H1 (cell line): Measurements from ENCODE around the gene NELL1. TPM values are rescaled to one million over a fixed set of nuclear protein-coding genes. Genes with fewer than 3 reads are reported as not detected.

Source experiments
- CTCF ChIA-PET: fragments of 300-600 bp; sonication (Branson Sonifier 250); formaldehyde crosslinking; loops from one replicate; lab custom pipeline; 2021; ENCODE audit not compliant: partially characterized antibody; lab: Charles Lee
- POLR2A ChIA-PET: fragments of 300-600 bp; sonication (Branson Sonifier 250); formaldehyde crosslinking; loops from one replicate; lab custom pipeline; 2021; ENCODE audit warnings: inconsistent platforms; ENCODE audit not compliant: partially characterized antibody; lab: Charles Lee
- DNase-seq, 2 experiments: peaks; one replicate each; pipeline versions ENCODE4 v3.0.0 to v3.0.0-alpha.2; 2010 to 2022; ENCODE audit warnings: low spot score in 2 of 2, low read depth in 1 of 2, mixed read lengths in 1 of 2
- FAIRE-seq: peaks from 2 replicates; lab custom pipeline; 2011; peaks lifted over from hg19 to GRCh38; lab: Jason Lieb, UNC
- H2AFZ ChIP-seq: 2 replicates; pipeline ENCODE4 v1.8.1; 2012; ENCODE audit warnings: low read length, inconsistent platforms
- H2AK5ac ChIP-seq: 2 replicates; pipeline ENCODE4 v1.6.1; 2013; ENCODE audit warnings: low read depth, low read length
- H2BK120ac ChIP-seq: replicated peaks from 2 replicates; pipeline ENCODE3; 2013; ENCODE audit warnings: low read depth, low read length, inconsistent platforms
- H2BK12ac ChIP-seq: 2 replicates; pipeline ENCODE4 v1.6.1; 2013; ENCODE audit warnings: low read depth, low read length
- H2BK15ac ChIP-seq: 2 replicates; pipeline ENCODE4 v1.6.1; 2013; ENCODE audit warnings: low read length
- H2BK20ac ChIP-seq: 2 replicates; pipeline ENCODE4 v1.6.1; 2013; ENCODE audit warnings: low read length
- H2BK5ac ChIP-seq: 2 replicates; pipeline ENCODE4 v1.6.1; 2013; ENCODE audit warnings: low read depth, low read length
- H3K14ac ChIP-seq: 2 replicates; pipeline ENCODE4 v1.6.1; 2013; ENCODE audit warnings: inconsistent platforms; ENCODE audit not compliant: insufficient read length
- H3K18ac ChIP-seq: 2 replicates; pipeline ENCODE4 v1.6.1; 2013; ENCODE audit warnings: low read length; ENCODE audit errors: extremely low read depth
- H3K23ac ChIP-seq: 2 replicates; pipeline ENCODE4 v1.6.1; 2013; ENCODE audit warnings: inconsistent platforms; ENCODE audit not compliant: insufficient read length
- H3K23me2 ChIP-seq: 2 replicates; pipeline ENCODE4 v1.6.1; 2013; ENCODE audit warnings: low read depth, low read length
- H3K27ac ChIP-seq: 2 replicates; pipeline ENCODE4 v1.6.1; 2011; ENCODE audit warnings: low read depth, low read length, inconsistent platforms
- H3K27me3 ChIP-seq, 4 experiments: replicated peaks in 1 of 4; 1 replicate in 1 of 4; 2 replicates in 3 of 4; pipeline versions ENCODE4 v1.6.1 to v1.8.1; 2011 to 2013; ENCODE audit warnings: low read length in 3 of 4, mild to moderate bottlenecking in 3 of 4, inconsistent platforms in 2 of 4, mixed read lengths in 2 of 4, moderate library complexity in 1 of 4; ENCODE audit not compliant: control insufficient read depth in 3 of 4, insufficient read depth in 3 of 4; ENCODE audit errors: extremely low read depth in 1 of 4
- H3K36me3 ChIP-seq, 4 experiments: 2 replicates each; pipeline versions ENCODE4 v1.6.1 to v1.8.1; 2011 to 2013; ENCODE audit warnings: mild to moderate bottlenecking in 4 of 4, low read length in 3 of 4, moderate library complexity in 2 of 4, control low read depth in 1 of 4, inconsistent platforms in 1 of 4; ENCODE audit not compliant: insufficient read depth in 4 of 4, control insufficient read depth in 2 of 4
- H3K4ac ChIP-seq: replicated peaks from 2 replicates; pipeline ENCODE3; 2013; ENCODE audit warnings: low read length, low read depth, mixed read lengths, inconsistent platforms; ENCODE audit not compliant: insufficient read length
- H3K4me1 ChIP-seq, 4 experiments: replicated peaks in 1 of 4; 1 replicate in 1 of 4; 2 replicates in 3 of 4; pipeline versions ENCODE4 v1.6.1 to v1.8.1; 2011 to 2013; ENCODE audit warnings: low read length in 3 of 4, inconsistent platforms in 2 of 4, mixed read lengths in 1 of 4; ENCODE audit not compliant: insufficient read depth in 4 of 4, control insufficient read depth in 3 of 4
- H3K4me2 ChIP-seq, 2 experiments: 2 replicates each; pipeline versions ENCODE4 v1.6.1 to v1.8.1; 2011 to 2013; ENCODE audit warnings: low read depth in 2 of 2, low read length in 2 of 2, control low read depth in 1 of 2, inconsistent platforms in 1 of 2, mild to moderate bottlenecking in 1 of 2; ENCODE audit not compliant: insufficient read depth in 1 of 2
- H3K4me3 ChIP-seq, 4 experiments: fragments of 200-600, 300-600 bp in 1 of 4; sonication (generic), shearing (Covaris generic), sonication (Bioruptor Twin) in 1 of 4; 2 replicates each; pipeline versions ENCODE4 v1.5.1 to v1.8.1; 2011 to 2016; ENCODE audit warnings: low read length in 4 of 4, low read depth in 3 of 4, control low read depth in 2 of 4, inconsistent platforms in 2 of 4, mild to moderate bottlenecking in 2 of 4, mixed read lengths in 1 of 4, moderate library complexity in 1 of 4; ENCODE audit not compliant: insufficient read depth in 2 of 4; ENCODE audit errors: extremely low read depth in 1 of 4
- H3K56ac ChIP-seq: replicated peaks from 2 replicates; pipeline ENCODE3; 2013; ENCODE audit warnings: low read depth, mild to moderate bottlenecking, mixed read lengths, low read length, inconsistent platforms; ENCODE audit not compliant: insufficient read length
- H3K79me1 ChIP-seq: 2 replicates; pipeline ENCODE4 v1.6.1; 2013; ENCODE audit warnings: low read depth, low read length, control low read depth
- H3K79me2 ChIP-seq, 2 experiments: 2 replicates each; pipeline versions ENCODE4 v1.6.1 to v1.8.1; 2012 to 2013; ENCODE audit warnings: low read length in 2 of 2, mild to moderate bottlenecking in 2 of 2, inconsistent platforms in 1 of 2; ENCODE audit not compliant: insufficient read depth in 2 of 2, control insufficient read depth in 1 of 2
- H3K9ac ChIP-seq, 4 experiments: replicated peaks in 1 of 4; 1 replicate in 1 of 4; 2 replicates in 3 of 4; pipeline versions ENCODE4 v1.6.1 to v1.8.1; 2011 to 2013; ENCODE audit warnings: low read depth in 3 of 4, low read length in 3 of 4, control low read depth in 2 of 4, mild to moderate bottlenecking in 2 of 4, moderate library complexity in 2 of 4, inconsistent platforms in 1 of 4; ENCODE audit errors: extremely low read depth in 1 of 4
- H3K9me3 ChIP-seq, 2 experiments: 2 replicates each; pipeline versions ENCODE4 v1.6.1 to v1.8.1; 2012 to 2013; ENCODE audit warnings: mild to moderate bottlenecking in 2 of 2, moderate library complexity in 2 of 2, control low read depth in 1 of 2, inconsistent platforms in 1 of 2, low read depth in 1 of 2, low read length in 1 of 2, mixed read lengths in 1 of 2; ENCODE audit not compliant: insufficient read depth in 2 of 2
- H4K20me1 ChIP-seq, 2 experiments: replicated peaks in 1 of 2; 2 replicates each; pipeline versions ENCODE3 to v1.8.1; 2011 to 2013; ENCODE audit warnings: inconsistent platforms in 2 of 2, low read length in 2 of 2, mild to moderate bottlenecking in 1 of 2; ENCODE audit not compliant: insufficient read depth in 2 of 2, control insufficient read depth in 1 of 2
- H4K5ac ChIP-seq: 2 replicates; pipeline ENCODE4 v1.6.1; 2013; ENCODE audit warnings: low read length, low read depth, mixed read lengths, inconsistent platforms; ENCODE audit not compliant: insufficient read length
- H4K8ac ChIP-seq: 2 replicates; pipeline ENCODE4 v1.8.0; 2013; ENCODE audit warnings: mild to moderate bottlenecking, moderate library complexity, low read length, inconsistent platforms; ENCODE audit not compliant: insufficient read depth; ENCODE audit errors: extremely low read depth
- H4K91ac ChIP-seq: replicated peaks from 2 replicates; pipeline ENCODE3; 2013; ENCODE audit warnings: low read length, mixed read lengths, inconsistent platforms; ENCODE audit not compliant: insufficient read length
- ASH2L ChIP-seq: fragments of 200-600, 300-600 bp; sonication (generic); IDR thresholded peaks from one replicate; pipeline ENCODE4 v1.7.1; 2017; ENCODE audit warnings: low read length
- BACH1 ChIP-seq: IDR thresholded peaks from 2 replicates; pipeline ENCODE4 v1.6.1; 2012; ENCODE audit warnings: low read length, improper control_type of control experiment
- BRCA1 ChIP-seq: IDR thresholded peaks from 2 replicates; pipeline ENCODE4 v1.6.1; 2012; ENCODE audit warnings: low read depth, low read length, improper control_type of control experiment
- CREB1 ChIP-seq: IDR thresholded peaks from 2 replicates; pipeline ENCODE4 v1.6.1; 2012; ENCODE audit warnings: inconsistent platforms
- EZH2 ChIP-seq: fragments of 200-600 bp; sonication (generic); IDR thresholded peaks from 2 replicates; pipeline ENCODE4 v1.7.1; 2012; ENCODE audit warnings: low read depth, mild to moderate bottlenecking, moderate library complexity, low read length, inconsistent platforms; ENCODE audit not compliant: severe bottlenecking
- GABPA ChIP-seq: IDR thresholded peaks from 2 replicates; pipeline ENCODE4 v1.6.1; 2011; ENCODE audit warnings: mild to moderate bottlenecking, low read length, moderate library complexity, borderline replicate concordance; ENCODE audit not compliant: insufficient read depth
- KDM5A ChIP-seq: fragments of 200-600 bp; IDR thresholded peaks from 2 replicates; pipeline ENCODE4 v1.7.1; 2012; ENCODE audit warnings: mild to moderate bottlenecking, low read length, inconsistent platforms, mixed read lengths
- MAFK ChIP-seq: IDR thresholded peaks from 2 replicates; pipeline ENCODE4 v1.6.1; 2012; ENCODE audit warnings: low read depth, mild to moderate bottlenecking, improper control_type of control experiment, low read length
- NRF1 ChIP-seq: IDR thresholded peaks from 2 replicates; pipeline ENCODE4 v1.6.1; 2011; ENCODE audit warnings: mild to moderate bottlenecking, low read depth, low read length, improper control_type of control experiment
- PHF8 ChIP-seq: fragments of 200-600 bp; sonication (generic); conservative IDR thresholded peaks from 2 replicates; pipeline ENCODE4 v1.7.1; 2012; ENCODE audit warnings: low read depth, mild to moderate bottlenecking, inconsistent platforms, low read length, moderate library complexity
- POU5F1 ChIP-seq: IDR thresholded peaks from 2 replicates; pipeline ENCODE4 v1.6.1; 2011; ENCODE audit warnings: low read depth, mild to moderate bottlenecking, low read length, moderate library complexity
- RFX5 ChIP-seq: IDR thresholded peaks from 2 replicates; pipeline ENCODE4 v1.6.1; 2011; ENCODE audit warnings: low read depth, low read length, improper control_type of control experiment, borderline replicate concordance
- SRF ChIP-seq: IDR thresholded peaks from 2 replicates; pipeline ENCODE4 v1.6.1; 2011; ENCODE audit warnings: mild to moderate bottlenecking, low read depth, low read length, moderate library complexity
- TEAD4 ChIP-seq: IDR thresholded peaks from 2 replicates; pipeline ENCODE4 v1.6.1; 2012; ENCODE audit warnings: low read depth, low read length, inconsistent platforms, mixed read lengths
- WGBS, 2 experiments: shearing (Covaris generic) in 1 of 2; methylation state at CpG; one replicate each; pipeline versions ENCODE4 v1.1.6 to v1.1.7; 2013 to 2015; ENCODE audit warnings: low lambda C conversion rate in 2 of 2, mixed read lengths in 2 of 2, inconsistent platforms in 1 of 2, low coverage in 1 of 2, missing lambda C conversion rate in 1 of 2; ENCODE audit not compliant: insufficient replicate concordance in 2 of 2, insufficient coverage in 1 of 2, insufficient read length in 1 of 2; ENCODE audit errors: extremely low coverage in 1 of 2, missing lambda C conversion rate in 1 of 2; 5-methylcytosine and 5-hydroxymethylcytosine counted together
- polyA plus RNA-seq, 7 experiments: library from polyadenylated mRNA; depleted of rRNA in 3 of 7; stranded (reverse) in 5 of 7; unstranded in 2 of 7; fragments of >200 nt in 5 of 7; fragments of 200-250 nt in 2 of 7; gene quantifications; 1 replicate in 5 of 7; 2 replicates in 1 of 7; 4 replicates in 1 of 7; pipeline versions ENCODE4 v1.2.1 to v1.2.3, GENCODE V29; 2011 to 2013; ENCODE audit warnings: missing spikeins in 2 of 7, mixed read lengths in 2 of 7
- total RNA-seq: library from RNA; stranded (reverse); fragmentation: NEBNext Ultra II Directional; extraction: Animal tissue kit (Norgen Biotek cat#: 25700); gene quantifications from 2 replicates; pipeline ENCODE4 v1.2.1, GENCODE V29; 2021

NELL1 gene
- total and polyA plus RNA-seq, 2 of the 8 experiments (the other 6 are each of a cell fraction or from before 2014, with no cell fraction given): 0.21 TPM; not detected in 1

GRCh38 chr11:21289686-21290085, 620.3 kb downstream of the NELL1 start:
- H3K14ac ChIP-seq: no peak overlapping the region
- H3K27me3 ChIP-seq: no peaks in the 10 kb centered on the region
- H2BK120ac ChIP-seq: no peak overlapping the region
- H3K36me3 ChIP-seq: no peaks in the 10 kb centered on the region
- no peaks in the 10 kb centered on the region for H3K23me2 ChIP-seq
- no peak overlapping the region for H2BK15ac ChIP-seq
- no peaks in the 10 kb centered on the region for H3K9me3 ChIP-seq
- DNase-seq (no peak), FAIRE-seq (no peak)
- H3K4me3 ChIP-seq: no peak overlapping the region
- H4K8ac ChIP-seq: no peak overlapping the region
- H4K91ac ChIP-seq: no peak overlapping the region
- H3K79me1 ChIP-seq: no peaks in the 10 kb centered on the region
- no peak overlapping the region for H2BK12ac ChIP-seq
- no peak overlapping the region for H4K5ac ChIP-seq
- H3K9ac ChIP-seq: no peak overlapping the region
- H3K27ac ChIP-seq: no peak overlapping the region
- 89% methylated on average over 4 of the region's 4 CpGs; no CpG with 5 or more reads in 1 of the 2 experiments for WGBS, 2 experiments
- H2BK5ac ChIP-seq: no peak overlapping the region
- TF ChIP-seq EZH2 (no peak), BRCA1 (no peak), POU5F1 (no peak), GABPA (no peak), BACH1 (no peak), KDM5A (no peak), PHF8 (no peak), NRF1 (no peak), CREB1 (no peak), ASH2L (no peak), SRF (no peak), TEAD4 (no peak), MAFK (no peak), RFX5 (no peak)
- ChIA-PET POLR2A (no interaction called here), CTCF (interaction anchor here (0.6 to 1.8 kb wide), 3 partner anchors 9 to 185 kb away, joined by 3 read pairs; no protein-coding TSS in a partner anchor)
- H2AFZ ChIP-seq: peak overlapping the region; percentile 92
- H3K79me2 ChIP-seq: no peaks in the 10 kb centered on the region
- H2BK20ac ChIP-seq: no peak overlapping the region
- H3K23ac ChIP-seq: no peak overlapping the region
- H2AK5ac ChIP-seq: no peak overlapping the region
- no peak overlapping the region for H3K4me2 ChIP-seq
- H3K18ac ChIP-seq: no peak overlapping the region
- H3K4ac ChIP-seq: no peak overlapping the region
- H4K20me1 ChIP-seq: no peaks in the 10 kb centered on the region
- no peaks in the 10 kb centered on the region for H3K4me1 ChIP-seq
- H3K56ac ChIP-seq: no peak overlapping the region
